KBM-7 (cell line): ENCODE results near the gene ZNF397.
A peak's percentile ranks its signal among the peaks of the same experiment; 100 is the strongest.

Source experiments
- DNase-seq: peaks from one replicate; pipeline ENCODE4 v3.0.0-alpha.2; 2015
- in situ Hi-C: fragments of 300-500 bp; cut with MboI; formaldehyde crosslinking; loops from 2 replicates; pipeline ENCODE4 v1.14.3; 2020; ENCODE audit warnings: low sequenced_read_pairs, low pct_unique_long_range_greater_than_20kb, mixed read lengths

The ZNF397 gene

DNA sequence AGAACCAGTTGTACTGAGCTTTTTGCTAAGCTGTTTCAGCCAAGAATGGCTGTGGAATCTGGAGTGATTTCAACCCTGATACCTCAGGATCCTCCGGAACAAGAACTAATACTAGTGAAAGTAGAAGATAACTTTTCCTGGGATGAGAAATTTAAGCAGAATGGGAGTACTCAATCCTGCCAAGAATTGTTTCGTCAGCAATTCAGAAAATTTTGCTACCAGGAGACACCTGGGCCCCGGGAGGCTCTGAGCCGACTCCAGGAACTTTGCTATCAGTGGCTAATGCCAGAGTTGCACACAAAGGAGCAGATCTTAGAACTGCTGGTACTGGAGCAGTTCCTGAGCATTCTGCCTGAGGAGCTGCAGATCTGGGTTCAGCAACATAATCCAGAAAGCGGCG is 1.6 kb downstream of the ZNF397 start:
- DNase-seq: no peak
- in situ Hi-C loops: loop anchor here (25.0 kb wide), 1 partner anchor 120 kb away; no protein-coding TSS in a partner anchor

GRCh38 chr18:35244671-35245070 is 3.8 kb downstream of the ZNF397 start:
- in situ Hi-C loops: loop anchor here (25.0 kb wide), 1 partner anchor 118 kb away; no protein-coding TSS in a partner anchor
- no peak for DNase-seq

DNA sequence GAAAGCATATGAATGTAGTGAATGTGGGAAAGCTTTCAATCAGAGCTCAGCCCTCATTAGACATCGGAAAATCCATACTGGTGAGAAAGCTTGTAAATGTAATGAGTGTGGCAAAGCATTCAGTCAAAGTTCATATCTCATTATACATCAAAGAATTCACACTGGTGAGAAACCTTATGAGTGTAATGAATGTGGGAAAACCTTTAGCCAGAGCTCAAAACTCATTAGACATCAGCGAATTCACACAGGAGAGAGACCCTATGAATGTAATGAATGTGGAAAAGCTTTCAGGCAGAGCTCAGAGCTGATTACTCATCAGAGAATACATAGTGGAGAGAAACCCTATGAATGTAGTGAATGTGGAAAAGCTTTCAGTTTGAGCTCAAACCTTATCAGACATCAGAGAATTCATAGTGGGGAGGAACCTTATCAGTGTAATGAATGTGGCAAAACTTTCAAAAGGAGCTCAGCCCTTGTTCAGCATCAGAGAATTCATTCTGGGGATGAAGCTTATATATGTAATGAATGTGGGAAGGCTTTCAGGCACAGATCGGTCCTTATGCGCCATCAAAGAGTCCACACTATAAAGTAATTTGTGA is 5.0 kb downstream of the ZNF397 start:
- in situ Hi-C loops: loop anchor here (25.0 kb wide), 1 partner anchor 116 kb away; no protein-coding TSS in a partner anchor

GRCh38 chr18:35246831-35247230 is 6.0 kb downstream of the ZNF397 start:
- in situ Hi-C loops: loop anchor here (25.0 kb wide), 1 partner anchor 115 kb away; no protein-coding TSS in a partner anchor

More for the DNA sequence above, 5.0 kb downstream of the ZNF397 start:
- DNase-seq: no peak

DNA sequence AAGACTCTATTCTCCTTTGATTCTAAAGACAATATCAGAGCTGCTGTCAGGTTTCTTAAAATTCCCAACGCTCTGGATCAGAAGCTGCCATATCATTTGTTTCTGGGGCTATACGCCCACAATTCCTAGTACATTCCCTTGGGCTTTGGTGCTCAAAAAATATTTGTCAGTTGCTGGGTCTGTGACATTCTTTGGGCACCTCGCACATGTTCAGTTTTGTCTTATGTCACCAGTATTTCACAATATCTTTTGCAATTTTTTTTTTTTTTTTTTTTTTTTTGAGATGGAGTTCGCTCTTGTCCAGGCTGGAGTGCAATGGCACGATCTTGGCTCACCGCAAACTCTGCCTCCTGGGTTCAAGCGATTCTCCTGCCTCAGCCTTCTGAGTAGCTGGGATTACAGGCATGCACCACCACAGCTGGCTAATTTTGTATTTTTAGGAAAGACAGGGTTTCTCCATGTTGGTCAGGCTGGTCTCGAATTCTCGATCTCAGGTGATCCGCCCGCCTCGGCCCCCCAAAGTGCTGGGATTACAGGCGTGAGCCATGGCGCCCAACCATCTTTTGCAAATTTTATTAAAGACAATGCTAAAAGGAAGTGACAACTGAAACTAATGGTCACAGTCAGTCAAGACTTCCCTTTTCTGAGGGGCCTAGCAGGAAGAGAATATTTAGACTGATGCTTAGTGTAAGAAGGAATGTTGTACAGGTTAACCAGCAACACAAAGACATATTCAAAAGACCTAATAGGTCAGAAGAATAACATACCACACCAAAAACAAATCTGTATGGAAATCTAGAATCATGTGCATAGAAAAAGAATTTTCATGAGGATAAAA is 6.8 kb downstream of the ZNF397 start:
- in situ Hi-C loops: loop anchor here (25.0 kb wide), 1 partner anchor 115 kb away; no protein-coding TSS in a partner anchor
- peak; percentile 37 for DNase-seq

More at GRCh38 chr18:35246831-35247230, 6.0 kb downstream of the ZNF397 start:
- no peak for DNase-seq

GRCh38 chr18:35248429-35248828 is 7.6 kb downstream of the ZNF397 start:
- DNase-seq: no peak
- in situ Hi-C loops: loop anchor here (25.0 kb wide), 1 partner anchor 114 kb away; no protein-coding TSS in a partner anchor

DNA sequence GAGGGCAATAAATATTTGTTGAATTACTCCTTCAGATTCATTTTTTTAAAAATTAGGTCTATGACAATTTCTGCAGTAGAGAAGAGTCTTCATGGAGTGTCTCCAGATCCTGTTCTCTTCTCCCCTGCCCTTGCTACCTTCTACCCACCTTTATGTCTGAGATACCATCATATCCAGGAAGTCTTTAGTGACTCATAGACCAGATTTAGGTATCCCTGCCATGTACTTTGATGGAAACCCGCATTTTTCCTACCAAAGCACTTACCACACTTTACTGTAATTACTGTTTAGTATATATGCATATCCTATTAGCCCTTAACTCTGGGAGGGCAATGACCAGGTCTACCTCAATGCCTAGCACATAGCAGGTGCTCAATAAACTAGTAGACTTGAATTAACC is 11.6 kb downstream of the ZNF397 start:
- no peak for DNase-seq
- in situ Hi-C loops: no loop called here

GRCh38 chr18:35253655-35254287 is 12.9 kb downstream of the ZNF397 start:
- no peak for DNase-seq
- in situ Hi-C loops: no loop called here

- in situ Hi-C loops: no loop called here
Measured at GRCh38 chr18:35256947-35257346, 16.1 kb downstream of the ZNF397 start.

DNA sequence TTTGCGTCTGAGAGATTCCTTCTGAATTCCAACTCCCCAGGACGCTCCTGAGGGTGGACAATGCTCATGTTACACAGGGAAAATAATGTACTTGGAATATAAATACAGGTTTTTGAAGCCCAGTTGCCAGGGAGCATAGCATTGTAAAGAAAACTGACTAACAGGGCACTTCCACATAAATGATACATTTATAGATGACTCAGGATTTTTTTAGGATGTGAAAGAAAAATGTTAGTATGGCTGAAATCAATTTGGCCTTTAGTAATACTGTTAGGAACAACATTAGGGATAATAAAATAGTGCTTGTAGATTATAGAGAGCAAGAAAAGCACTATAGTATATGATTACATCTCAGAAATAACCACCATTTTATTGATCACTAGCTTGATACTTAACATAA is 23.6 kb downstream of the ZNF397 start:
- no peak for DNase-seq
- in situ Hi-C loops: no loop called here

More at GRCh38 chr18:35256947-35257346, 16.1 kb downstream of the ZNF397 start:
- no peak for DNase-seq

GRCh38 chr18:35267161-35267651 is 26.4 kb downstream of the ZNF397 start:
- in situ Hi-C loops: no loop called here
- no peak for DNase-seq

DNA sequence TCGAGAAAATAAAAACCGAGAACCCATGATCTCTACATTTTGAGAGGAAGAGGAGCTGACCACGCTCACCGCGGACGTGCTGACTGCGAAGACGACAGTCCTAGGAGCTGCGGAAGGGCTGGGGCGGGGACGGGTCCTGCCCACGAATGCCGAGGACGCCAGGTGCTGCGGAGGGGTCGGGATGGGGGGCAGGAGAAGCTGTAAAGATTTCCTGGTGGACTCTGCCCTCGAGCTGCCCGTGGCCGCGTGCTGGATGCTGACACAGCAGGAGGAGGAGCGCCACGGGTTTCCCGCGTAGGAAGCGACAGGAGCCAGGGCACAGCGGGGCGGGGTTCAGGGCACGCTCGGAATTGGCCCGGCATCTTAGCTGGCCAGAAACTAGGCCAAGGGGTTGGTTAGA is 27.0 kb downstream of the ZNF397 start:
- in situ Hi-C loops: no loop called here

GRCh38 chr18:35268821-35269220 is 28.0 kb downstream of the ZNF397 start:
- in situ Hi-C loops: no loop called here
- peak; percentile 87 for DNase-seq

More for the DNA sequence above, 27.0 kb downstream of the ZNF397 start:
- no peak for DNase-seq

DNA sequence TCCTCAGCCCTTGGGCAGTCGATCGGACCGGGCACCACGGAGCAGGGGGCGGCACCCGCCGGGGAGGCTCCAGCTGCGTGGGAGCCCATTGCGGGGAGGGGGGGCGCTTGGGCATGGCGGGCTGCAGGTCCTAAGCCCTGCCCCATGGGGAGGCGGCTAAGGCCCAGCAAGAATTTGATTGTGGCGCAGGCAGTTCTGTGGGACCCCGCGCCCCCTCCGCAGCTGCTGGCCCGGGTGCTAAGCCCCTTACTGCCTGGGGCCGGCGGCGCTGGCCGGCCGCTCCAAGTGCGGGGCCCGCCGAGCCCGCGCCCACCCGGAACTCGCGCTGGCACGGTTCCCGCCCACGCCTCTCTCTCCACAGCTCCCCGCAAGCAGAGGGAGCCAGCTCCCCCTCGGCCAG is 30.8 kb downstream of the ZNF397 start:
- in situ Hi-C loops: no loop called here
- DNase-seq: no peak

DNA sequence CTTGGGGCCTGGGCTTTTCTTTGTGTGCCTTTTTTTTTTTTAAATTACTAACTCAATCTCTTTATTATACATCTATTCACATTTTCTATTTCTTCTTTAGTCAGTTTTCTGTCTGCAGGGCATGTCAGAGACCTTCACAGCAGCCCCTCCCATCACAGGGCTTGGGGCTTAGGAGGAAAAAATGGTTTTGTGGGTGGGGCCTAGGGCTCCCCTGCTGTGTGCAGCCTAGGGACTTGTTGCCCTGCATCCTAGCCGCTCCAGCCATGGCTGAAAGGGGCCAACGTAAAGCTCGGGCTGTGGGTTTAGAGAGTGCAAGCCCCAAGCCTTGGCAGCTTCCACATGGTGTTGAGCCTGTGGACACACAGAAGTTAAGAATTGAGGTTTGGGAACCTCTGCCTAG is 35.4 kb downstream of the ZNF397 start:
- DNase-seq: no peak
- in situ Hi-C loops: no loop called here

DNA sequence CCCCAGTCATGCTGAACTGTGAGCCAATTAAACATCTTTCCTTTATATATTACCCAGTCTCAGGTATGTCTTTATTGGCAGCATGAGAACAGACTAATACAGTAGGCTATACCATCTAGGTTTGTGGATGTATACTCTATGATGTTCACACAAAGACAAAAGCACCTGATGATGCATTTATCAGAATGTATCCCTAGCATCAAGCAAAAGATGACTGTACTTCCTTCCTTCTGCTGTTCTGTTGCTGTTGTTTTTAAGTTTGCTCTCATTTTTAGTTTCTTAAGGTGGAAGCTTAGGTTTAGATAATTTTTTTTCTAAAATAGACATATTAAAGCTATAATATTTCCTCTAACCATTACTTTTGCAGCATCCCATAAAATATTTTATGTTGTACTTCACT is 36.8 kb downstream of the ZNF397 start:
- DNase-seq: no peak
- in situ Hi-C loops: no loop called here

DNA sequence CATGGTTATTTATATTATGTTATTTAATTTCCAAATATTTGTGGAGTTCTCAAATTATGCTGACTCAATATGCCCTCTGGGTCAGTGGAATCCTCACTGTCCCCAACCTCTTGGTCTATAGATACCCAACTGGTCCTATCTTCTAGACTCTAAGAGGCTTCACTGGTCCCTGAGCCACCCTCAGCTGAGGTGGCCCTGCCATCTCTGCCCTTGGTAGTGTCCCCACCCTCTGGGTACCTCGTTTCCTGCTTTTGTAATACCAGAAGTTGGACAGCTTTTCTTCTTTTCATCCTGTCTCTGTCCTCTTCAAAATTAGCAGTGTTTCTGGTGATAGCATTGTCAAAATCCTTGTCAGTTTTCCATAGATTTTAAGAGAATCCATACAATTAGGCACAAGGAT is 37.3 kb downstream of the ZNF397 start:
- DNase-seq: no peak
- in situ Hi-C loops: no loop called here

- in situ Hi-C loops: no loop called here
- DNase-seq: no peak
Measured at GRCh38 chr18:35278969-35279368, 38.1 kb downstream of the ZNF397 start.

DNA sequence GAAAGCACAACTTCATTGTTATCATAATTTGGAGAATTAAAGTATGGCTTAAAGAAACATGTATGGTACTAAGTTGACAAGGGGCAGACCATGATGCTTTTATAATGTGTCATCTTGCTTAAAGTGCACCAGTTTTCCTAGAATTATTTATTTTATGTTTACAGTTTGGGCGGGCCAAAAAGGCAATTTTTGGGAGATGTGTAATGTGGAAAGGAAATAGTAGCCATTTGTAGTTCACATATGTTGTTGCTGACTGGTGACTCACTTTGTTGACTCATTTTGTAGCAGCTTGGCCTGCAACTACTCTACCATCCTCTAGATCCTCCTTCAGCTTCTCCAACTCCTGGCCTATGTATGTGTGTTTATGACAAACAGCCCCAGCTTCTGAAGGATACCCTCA is 41.5 kb downstream of the ZNF397 start:
- in situ Hi-C loops: no loop called here
- DNase-seq: no peak
